Kidney epithelial cell (primary cell): ENCODE measurements around the gene TMEFF2. TPM values are rescaled to one million over a fixed set of nuclear protein-coding genes. Genes with fewer than 3 reads are reported as not detected.

Experiments used
- DNase-seq: peaks from one replicate; pipeline ENCODE4 v3.0.0-alpha.2; 2010; ENCODE audit warnings: low read depth
- H3K27me3 ChIP-seq: 2 replicates; pipeline ENCODE4 v1.6.0; 2011; ENCODE audit warnings: low read length; ENCODE audit not compliant: control insufficient read depth, insufficient read depth
- H3K36me3 ChIP-seq: 2 replicates; pipeline ENCODE4 v1.5.1; 2011; ENCODE audit warnings: low read length; ENCODE audit not compliant: control insufficient read depth, insufficient read depth
- H3K4me3 ChIP-seq: 2 replicates; pipeline ENCODE4 v1.5.1; 2011; ENCODE audit warnings: low read depth, mild to moderate bottlenecking, control low read depth, low read length
- CTCF ChIP-seq: IDR thresholded peaks from 2 replicates; pipeline ENCODE4 v1.5.1; 2011; ENCODE audit warnings: mild to moderate bottlenecking, moderate library complexity, low read length, control low read depth, inconsistent platforms; ENCODE audit not compliant: insufficient read depth, poor library complexity, severe bottlenecking
- total RNA-seq: library from RNA; depleted of rRNA; stranded (reverse); fragments of >200 nt; gene quantifications from 2 replicates; pipeline ENCODE4 v1.2.3, GENCODE V29; 2015

Gene TMEFF2
- total RNA-seq, 1 donor from 2014 or later: not detected

GRCh38 chr2:192049362-192049761 is 145.4 kb downstream of the TMEFF2 start:
- H3K36me3 ChIP-seq: no peaks in the 10 kb centered on the region
- no peak for TF ChIP-seq CTCF
- no peaks in the 10 kb centered on the region for H3K27me3 ChIP-seq

GRCh38 chr2:192047315-192048107 is 147.2 kb downstream of the TMEFF2 start:
- no peak for DNase-seq
- Histone ChIP-seq H3K4me3 (no peak overlapping the region), H3K36me3 (no peaks in the 10 kb centered on the region), H3K27me3 (no peaks in the 10 kb centered on the region)
- no peak for TF ChIP-seq CTCF

More at GRCh38 chr2:192049362-192049761, 145.4 kb downstream of the TMEFF2 start:
- no peak for DNase-seq
- no peak overlapping the region for H3K4me3 ChIP-seq

GRCh38 chr2:192044496-192044895 is 150.2 kb downstream of the TMEFF2 start:
- no peak for TF ChIP-seq CTCF
- Histone ChIP-seq H3K36me3 (no peaks in the 10 kb centered on the region), H3K4me3 (no peak overlapping the region), H3K27me3 (no peaks in the 10 kb centered on the region)
- no peak for DNase-seq

GRCh38 chr2:192043216-192043870 is 151.4 kb downstream of the TMEFF2 start:
- no peak for DNase-seq
- Histone ChIP-seq H3K27me3 (no peaks in the 10 kb centered on the region), H3K36me3 (no peaks in the 10 kb centered on the region), H3K4me3 (no peak overlapping the region)
- TF ChIP-seq CTCF: no peak

GRCh38 chr2:192042126-192042525 is 152.6 kb downstream of the TMEFF2 start:
- Histone ChIP-seq H3K4me3 (no peak overlapping the region), H3K36me3 (no peaks in the 10 kb centered on the region), H3K27me3 (no peaks in the 10 kb centered on the region)
- no peak for DNase-seq
- TF ChIP-seq CTCF: no peak
